SK-N-SH (cell line): ENCODE measurements around the gene DNAH3.

Source experiments
- EP300 ChIP-seq, 2 experiments: IDR thresholded peaks; 2 replicates each; pipeline versions ENCODE4 v1.4.0 to v1.6.1; 2012; ENCODE audit warnings: borderline replicate concordance in 1 of 2, low read depth in 1 of 2, low read length in 1 of 2
- EZH2phosphoT487 ChIP-seq: fragments of 200-600 bp; sonication (generic); IDR thresholded peaks from 2 replicates; pipeline ENCODE4 v1.6.1; 2017; ENCODE audit warnings: low read depth, mixed run types, mild to moderate bottlenecking, antibody characterized with exemption, moderate library complexity, borderline replicate concordance
- FOSL2 ChIP-seq: IDR thresholded peaks from 2 replicates; pipeline ENCODE4 v1.4.0; 2012; ENCODE audit warnings: low read depth, mild to moderate bottlenecking, moderate library complexity, borderline replicate concordance
- GATA2 ChIP-seq: sonication (generic); formaldehyde crosslinking; IDR thresholded peaks from 2 replicates; pipeline ENCODE4 v1.5.0; 2020; ENCODE audit warnings: mild to moderate bottlenecking, missing genetic modification reagents
- RAD21 ChIP-seq: IDR thresholded peaks from 2 replicates; pipeline ENCODE4 v1.6.1; 2012; ENCODE audit warnings: mild to moderate bottlenecking, low read length
- REST ChIP-seq: IDR thresholded peaks from 2 replicates; pipeline ENCODE4 v1.6.1; 2012; ENCODE audit warnings: mild to moderate bottlenecking, low read depth, low read length, moderate library complexity
- SMC3 ChIP-seq: IDR thresholded peaks from 2 replicates; pipeline ENCODE4 v1.6.1; 2012; ENCODE audit warnings: low read depth, low read length, improper control_type of control experiment
- TAF1 ChIP-seq: IDR thresholded peaks from 2 replicates; pipeline ENCODE4 v1.6.1; 2012; ENCODE audit warnings: low read depth, mild to moderate bottlenecking, low read length, moderate library complexity, borderline replicate concordance
- TF ChIP-seq, protein P1 (sequence below): fragments of 200-600 bp; sonication (generic); IDR thresholded peaks from 2 replicates; pipeline ENCODE4 v1.6.1; 2017; ENCODE audit warnings: antibody characterized with exemption, mild to moderate bottlenecking, moderate library complexity

GRCh38 chr16:20918486-20919239 is 232.0 kb downstream of the DNAH3 start:
- TF ChIP-seq GATA2 (CRISPR knock-in tag) (no peak), REST (no peak), EZH2phosphoT487 (no peak), RAD21 (no peak), TAF1 (no peak), EP300 (IDR thresholded peaks at IDR 0.05; ENCODE audit: borderline replicate concordance in 1 of 2, low read depth in 1 of 2, low read length in 1 of 2) (no peak), SMC3 (no peak), FOSL2 (no peak)
- TF ChIP-seq, protein P1, sequence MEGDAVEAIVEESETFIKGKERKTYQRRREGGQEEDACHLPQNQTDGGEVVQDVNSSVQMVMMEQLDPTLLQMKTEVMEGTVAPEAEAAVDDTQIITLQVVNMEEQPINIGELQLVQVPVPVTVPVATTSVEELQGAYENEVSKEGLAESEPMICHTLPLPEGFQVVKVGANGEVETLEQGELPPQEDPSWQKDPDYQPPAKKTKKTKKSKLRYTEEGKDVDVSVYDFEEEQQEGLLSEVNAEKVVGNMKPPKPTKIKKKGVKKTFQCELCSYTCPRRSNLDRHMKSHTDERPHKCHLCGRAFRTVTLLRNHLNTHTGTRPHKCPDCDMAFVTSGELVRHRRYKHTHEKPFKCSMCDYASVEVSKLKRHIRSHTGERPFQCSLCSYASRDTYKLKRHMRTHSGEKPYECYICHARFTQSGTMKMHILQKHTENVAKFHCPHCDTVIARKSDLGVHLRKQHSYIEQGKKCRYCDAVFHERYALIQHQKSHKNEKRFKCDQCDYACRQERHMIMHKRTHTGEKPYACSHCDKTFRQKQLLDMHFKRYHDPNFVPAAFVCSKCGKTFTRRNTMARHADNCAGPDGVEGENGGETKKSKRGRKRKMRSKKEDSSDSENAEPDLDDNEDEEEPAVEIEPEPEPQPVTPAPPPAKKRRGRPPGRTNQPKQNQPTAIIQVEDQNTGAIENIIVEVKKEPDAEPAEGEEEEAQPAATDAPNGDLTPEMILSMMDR = no peak
